ENCODE data around the gene GNB1L.
"Not testable (repeated sequence)": the region's sequence is repeated elsewhere in the genome, so short reads cannot be mapped to it uniquely, and the experiment has no call there.

The GNB1L gene

DNA sequence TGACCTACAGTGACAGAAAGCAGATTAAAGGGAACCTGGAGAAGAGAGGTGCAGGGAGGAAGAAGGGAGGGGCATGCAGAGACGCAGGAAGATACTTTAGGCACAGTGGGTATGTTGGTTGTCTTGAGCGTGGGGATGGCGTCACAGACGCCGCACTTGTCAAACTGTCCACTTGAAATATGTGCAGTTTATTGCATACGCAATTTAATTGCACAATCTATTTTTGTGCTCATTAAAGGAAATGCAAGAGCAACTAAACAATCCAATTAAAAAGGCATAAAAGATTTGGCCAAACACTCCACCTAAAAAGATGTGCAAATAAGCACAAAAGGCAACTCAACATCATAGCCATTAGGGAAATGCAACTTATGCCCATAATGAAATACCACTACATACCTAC lies 16.8 kb downstream of the GNB1L start:
- H3K79me2 ChIP-seq (ENCODE audit: low read length): no peaks in the 10 kb centered on the region
- TF ChIP-seq, protein P1, sequence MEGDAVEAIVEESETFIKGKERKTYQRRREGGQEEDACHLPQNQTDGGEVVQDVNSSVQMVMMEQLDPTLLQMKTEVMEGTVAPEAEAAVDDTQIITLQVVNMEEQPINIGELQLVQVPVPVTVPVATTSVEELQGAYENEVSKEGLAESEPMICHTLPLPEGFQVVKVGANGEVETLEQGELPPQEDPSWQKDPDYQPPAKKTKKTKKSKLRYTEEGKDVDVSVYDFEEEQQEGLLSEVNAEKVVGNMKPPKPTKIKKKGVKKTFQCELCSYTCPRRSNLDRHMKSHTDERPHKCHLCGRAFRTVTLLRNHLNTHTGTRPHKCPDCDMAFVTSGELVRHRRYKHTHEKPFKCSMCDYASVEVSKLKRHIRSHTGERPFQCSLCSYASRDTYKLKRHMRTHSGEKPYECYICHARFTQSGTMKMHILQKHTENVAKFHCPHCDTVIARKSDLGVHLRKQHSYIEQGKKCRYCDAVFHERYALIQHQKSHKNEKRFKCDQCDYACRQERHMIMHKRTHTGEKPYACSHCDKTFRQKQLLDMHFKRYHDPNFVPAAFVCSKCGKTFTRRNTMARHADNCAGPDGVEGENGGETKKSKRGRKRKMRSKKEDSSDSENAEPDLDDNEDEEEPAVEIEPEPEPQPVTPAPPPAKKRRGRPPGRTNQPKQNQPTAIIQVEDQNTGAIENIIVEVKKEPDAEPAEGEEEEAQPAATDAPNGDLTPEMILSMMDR (IDR thresholded peaks at IDR 0.05; ENCODE audit: low read depth, low read length): no peak
- TF ChIP-seq EZH2phosphoT487 (IDR thresholded peaks at IDR 0.05; ENCODE audit: low read depth): no peak
- peaks cover 2% of the 10 kb centered on the region for H3K4me1 ChIP-seq (ENCODE audit: low read length)
- no peaks in the 10 kb centered on the region for H3K9me3 ChIP-seq (ENCODE audit: insufficient read depth, low read length)
- no peaks in the 10 kb centered on the region for H3K36me3 ChIP-seq (replicated peaks; ENCODE audit: low read depth, low read length)
- H3K4me2 ChIP-seq (ENCODE audit: low read length): no peak overlapping the region
- H3K4me3 ChIP-seq (ENCODE audit: low read length): no peak overlapping the region
- H3K27me3 ChIP-seq (ENCODE audit: low read depth, low read length): no peaks in the 10 kb centered on the region
- H3K27ac ChIP-seq (ENCODE audit: low read length): no peak overlapping the region
- no peak overlapping the region for H3K9ac ChIP-seq (ENCODE audit: low read length)
- no peak overlapping the region for H2AFZ ChIP-seq (ENCODE audit: low read depth, low read length)
- H4K20me1 ChIP-seq (ENCODE audit: insufficient read depth, low read length): no peaks in the 10 kb centered on the region

DNA sequence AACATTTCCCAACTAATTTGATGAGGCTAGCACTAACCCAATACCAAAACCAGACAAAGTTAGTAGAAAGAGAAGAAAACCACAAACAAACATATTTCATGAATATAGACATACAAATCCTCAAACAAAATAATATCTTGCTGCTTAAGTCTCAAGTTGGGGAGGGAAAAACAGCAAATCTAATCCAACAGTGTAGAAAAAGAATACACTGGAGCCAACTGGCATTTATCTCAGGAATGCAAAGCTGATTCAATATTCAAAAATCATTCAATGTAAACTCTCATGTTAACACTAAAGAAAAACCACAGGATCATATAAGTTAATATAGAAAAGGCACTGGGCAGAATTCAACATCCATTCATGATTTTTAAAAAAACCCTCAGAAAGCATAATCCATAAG lies 18.2 kb downstream of the GNB1L start:
- H3K27ac ChIP-seq (ENCODE audit: low read length): no peak overlapping the region
- no peaks in the 10 kb centered on the region for H3K27me3 ChIP-seq (ENCODE audit: low read depth, low read length)
- H3K79me2 ChIP-seq (ENCODE audit: low read length): no peaks in the 10 kb centered on the region
- TF ChIP-seq, protein P1 (IDR thresholded peaks at IDR 0.05; ENCODE audit: low read depth, low read length): no peak
- no peak for TF ChIP-seq EZH2phosphoT487 (IDR thresholded peaks at IDR 0.05; ENCODE audit: low read depth)
- H3K4me2 ChIP-seq (ENCODE audit: low read length): no peak overlapping the region
- H3K4me3 ChIP-seq (ENCODE audit: low read length): no peak overlapping the region
- no peaks in the 10 kb centered on the region for H3K36me3 ChIP-seq (replicated peaks; ENCODE audit: low read depth, low read length)
- peaks cover 10% of the 10 kb centered on the region for H3K4me1 ChIP-seq (ENCODE audit: low read length)
- no peak overlapping the region for H3K9ac ChIP-seq (ENCODE audit: low read length)
- no peaks in the 10 kb centered on the region for H4K20me1 ChIP-seq (ENCODE audit: insufficient read depth, low read length)
- H2AFZ ChIP-seq (ENCODE audit: low read depth, low read length): no peak overlapping the region
- no peaks in the 10 kb centered on the region for H3K9me3 ChIP-seq (ENCODE audit: insufficient read depth, low read length)

DNA sequence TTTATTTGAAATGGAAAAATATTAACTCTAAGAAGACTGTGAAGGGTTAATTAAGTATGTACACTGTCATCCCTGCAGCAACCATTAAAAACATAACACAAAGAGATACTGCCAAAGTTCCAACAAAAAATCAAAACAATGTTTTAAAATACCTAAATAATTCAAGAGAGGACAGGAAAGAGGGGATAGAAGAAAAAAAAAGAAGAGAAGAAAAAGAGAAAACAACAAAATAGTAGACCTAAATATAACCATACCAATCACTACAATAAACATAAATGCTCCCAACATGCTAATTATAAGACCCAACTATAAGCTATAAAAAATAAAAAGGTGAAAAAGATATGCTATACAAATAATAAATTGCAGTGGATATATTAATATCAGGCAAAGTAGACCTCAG lies 20.1 kb downstream of the GNB1L start:
- no peaks in the 10 kb centered on the region for H4K20me1 ChIP-seq (ENCODE audit: insufficient read depth, low read length)
- no peak overlapping the region for H2AFZ ChIP-seq (ENCODE audit: low read depth, low read length)
- H3K9ac ChIP-seq (ENCODE audit: low read length): no peak overlapping the region
- peaks cover 10% of the 10 kb centered on the region for H3K4me1 ChIP-seq (ENCODE audit: low read length)
- no peaks in the 10 kb centered on the region for H3K79me2 ChIP-seq (ENCODE audit: low read length)
- H3K27ac ChIP-seq (ENCODE audit: low read length): no peak overlapping the region
- H3K4me2 ChIP-seq (ENCODE audit: low read length): no peak overlapping the region
- TF ChIP-seq, protein P1 (IDR thresholded peaks at IDR 0.05; ENCODE audit: low read depth, low read length): no peak
- TF ChIP-seq EZH2phosphoT487 (IDR thresholded peaks at IDR 0.05; ENCODE audit: low read depth): no peak
- no peak overlapping the region for H3K4me3 ChIP-seq (ENCODE audit: low read length)
- no peaks in the 10 kb centered on the region for H3K9me3 ChIP-seq (ENCODE audit: insufficient read depth, low read length)
- no peaks in the 10 kb centered on the region for H3K36me3 ChIP-seq (replicated peaks; ENCODE audit: low read depth, low read length)
- H3K27me3 ChIP-seq (ENCODE audit: low read depth, low read length): no peaks in the 10 kb centered on the region

DNA sequence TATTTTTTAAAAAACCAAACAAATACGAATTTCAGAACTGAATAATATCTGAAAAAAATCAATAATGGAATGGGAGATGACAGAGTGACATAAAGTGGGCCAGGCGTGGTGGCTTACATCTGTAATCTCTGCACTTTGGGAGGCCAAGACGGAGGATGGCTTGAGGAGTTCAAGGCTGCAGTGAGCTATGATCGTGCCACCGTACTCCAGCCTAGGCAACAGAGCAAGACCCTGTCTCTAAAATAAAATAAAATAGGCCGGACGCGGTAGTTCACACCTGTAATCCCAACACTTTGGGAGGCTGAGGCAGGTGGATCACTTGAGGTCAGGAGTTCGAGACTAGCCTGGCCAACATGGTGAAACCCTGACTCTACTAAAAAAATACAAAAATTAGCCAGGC lies 21.3 kb downstream of the GNB1L start:
- H3K36me3 ChIP-seq (replicated peaks; ENCODE audit: low read depth, low read length); H3K4me2 ChIP-seq (ENCODE audit: low read length); H3K79me2 ChIP-seq (ENCODE audit: low read length); H3K4me1 ChIP-seq (ENCODE audit: low read length); H2AFZ ChIP-seq (ENCODE audit: low read depth, low read length); H3K27ac ChIP-seq (ENCODE audit: low read length); H3K4me3 ChIP-seq (ENCODE audit: low read length); H4K20me1 ChIP-seq (ENCODE audit: insufficient read depth, low read length); H3K27me3 ChIP-seq (ENCODE audit: low read depth, low read length); H3K9me3 ChIP-seq (ENCODE audit: insufficient read depth, low read length); H3K9ac ChIP-seq (ENCODE audit: low read length): not testable (repeated sequence)
